HG02938 (cell line): Measurements from ENCODE around the gene DOCK3.
"Not testable (repeated sequence)": the region's sequence is repeated elsewhere in the genome, so short reads cannot be mapped to it uniquely, and the experiment has no call there.

Experiments
- ATAC-seq: cut with Tn5 transposase; IDR thresholded peaks from one replicate; pipeline ENCODE4 v1.9.1; 2021; ENCODE audit warnings: mild to moderate bottlenecking, moderate library complexity; ENCODE audit not compliant: unreplicated experiment

The DOCK3 gene

DNA sequence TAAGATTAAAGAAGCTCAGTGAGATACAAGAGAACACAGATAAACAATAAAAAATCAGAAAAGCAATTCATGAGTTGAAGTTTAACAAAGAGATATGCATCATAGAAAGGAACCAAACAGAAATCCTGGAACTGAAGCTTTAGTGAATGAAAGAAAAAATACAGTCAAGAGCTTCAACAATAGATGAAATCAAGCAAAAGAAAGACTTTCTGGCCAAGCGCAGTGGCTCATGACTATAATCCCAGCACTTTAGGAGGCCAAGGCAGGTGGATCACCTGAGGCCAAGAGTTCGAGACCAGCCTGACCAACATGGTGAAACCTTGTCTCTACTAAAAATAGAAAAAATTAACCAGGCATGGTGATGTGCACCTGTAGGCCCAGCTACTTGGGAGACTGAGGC is 408.8 kb downstream of the DOCK3 start:
- ATAC-seq, result no peak

DNA sequence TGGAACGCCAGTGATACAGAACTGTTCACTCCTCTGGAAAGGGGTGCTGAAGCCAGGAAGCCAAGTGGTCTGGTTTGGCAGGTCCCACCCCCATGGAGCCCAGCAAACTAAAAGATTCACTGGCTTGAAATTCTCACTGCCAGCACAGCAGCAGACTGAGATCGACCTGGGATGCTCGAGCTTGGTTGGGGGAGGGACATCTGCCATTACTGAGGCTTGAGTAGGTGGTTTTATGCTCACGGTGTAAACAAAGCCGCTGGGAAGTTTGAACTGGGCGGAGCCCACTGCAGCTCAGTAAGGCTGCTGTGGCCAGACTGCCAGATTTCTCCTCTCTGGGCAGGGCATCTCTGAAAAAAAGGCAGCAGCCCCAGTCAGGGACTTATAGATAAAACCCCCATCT is 417.4 kb downstream of the DOCK3 start:
- ATAC-seq, result not testable (repeated sequence)

- not testable (repeated sequence) for ATAC-seq
Observed at GRCh38 chr3:51094838-51095237, 420.1 kb downstream of the DOCK3 start.

GRCh38 chr3:51099794-51100535 is 425.2 kb downstream of the DOCK3 start:
- no peak for ATAC-seq

GRCh38 chr3:51100536-51100851 is 425.8 kb downstream of the DOCK3 start:
- ATAC-seq, result no peak

- ATAC-seq, result no peak
Observed at GRCh38 chr3:51102396-51102795, 427.7 kb downstream of the DOCK3 start.

- no peak for ATAC-seq
Observed at GRCh38 chr3:51106242-51106876, 431.6 kb downstream of the DOCK3 start.

DNA sequence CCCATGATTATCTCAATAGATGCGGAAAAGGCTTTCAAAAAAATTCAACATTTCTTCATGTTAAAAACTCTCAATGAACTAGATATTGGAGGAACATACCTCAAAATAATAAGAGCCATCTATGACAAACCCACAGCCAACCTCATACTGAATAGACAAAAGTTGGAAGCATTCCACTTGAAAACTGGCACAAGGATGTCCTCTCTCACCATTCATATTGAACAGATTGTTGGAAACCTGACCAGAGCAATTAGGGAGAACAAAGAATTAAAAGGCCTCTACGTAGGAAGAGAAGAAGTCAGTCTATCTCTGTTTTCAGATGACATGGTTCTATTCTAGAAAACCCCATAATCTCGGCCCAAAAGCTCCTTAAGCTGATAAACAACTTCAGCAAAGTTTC is 435.9 kb downstream of the DOCK3 start:
- no peak for ATAC-seq

DNA sequence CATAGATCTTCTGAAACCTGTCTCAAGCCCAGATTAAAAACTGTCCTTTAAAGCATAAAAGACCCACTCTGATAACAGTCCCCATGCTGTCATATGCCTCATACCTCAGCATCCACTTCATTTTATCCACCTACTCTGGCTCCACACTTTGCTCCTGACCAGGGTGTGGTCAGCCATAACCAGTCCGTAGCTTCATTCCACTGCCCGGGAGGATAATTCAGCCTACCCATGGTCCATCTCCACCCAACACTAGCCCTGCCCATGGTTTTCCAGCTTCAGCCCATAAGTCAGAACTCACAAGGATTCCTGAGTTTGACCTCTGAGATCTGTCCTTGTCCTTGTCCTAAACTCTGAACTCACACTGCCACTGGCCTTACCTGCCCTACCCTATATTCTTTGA is 448.2 kb downstream of the DOCK3 start:
- no peak for ATAC-seq

- ATAC-seq, result no peak
Observed at GRCh38 chr3:51123531-51123930, 448.8 kb downstream of the DOCK3 start.

GRCh38 chr3:51131607-51132006 is 456.9 kb downstream of the DOCK3 start:
- not testable (repeated sequence) for ATAC-seq

GRCh38 chr3:51137715-51138114 is 463.0 kb downstream of the DOCK3 start:
- ATAC-seq, result no peak

DNA sequence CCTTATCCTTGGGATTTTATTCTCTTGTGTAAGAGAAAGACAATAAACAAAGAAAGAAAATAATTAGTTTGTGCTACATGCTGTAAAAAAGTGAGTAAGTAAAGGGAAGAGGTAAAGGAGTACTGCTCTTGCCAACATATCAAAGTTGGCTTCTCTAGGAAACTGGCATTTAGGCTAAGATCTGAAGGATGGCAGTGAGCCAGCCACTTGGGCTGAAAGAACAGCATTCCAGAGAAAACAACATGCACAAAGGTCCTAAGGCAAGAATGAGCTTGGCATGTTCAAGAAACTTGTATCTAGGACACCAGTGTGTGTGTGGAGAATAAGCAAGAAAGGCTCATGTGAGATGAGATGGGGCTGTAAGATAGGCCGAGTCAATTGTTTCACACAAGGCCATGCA is 464.9 kb downstream of the DOCK3 start:
- no peak for ATAC-seq

DNA sequence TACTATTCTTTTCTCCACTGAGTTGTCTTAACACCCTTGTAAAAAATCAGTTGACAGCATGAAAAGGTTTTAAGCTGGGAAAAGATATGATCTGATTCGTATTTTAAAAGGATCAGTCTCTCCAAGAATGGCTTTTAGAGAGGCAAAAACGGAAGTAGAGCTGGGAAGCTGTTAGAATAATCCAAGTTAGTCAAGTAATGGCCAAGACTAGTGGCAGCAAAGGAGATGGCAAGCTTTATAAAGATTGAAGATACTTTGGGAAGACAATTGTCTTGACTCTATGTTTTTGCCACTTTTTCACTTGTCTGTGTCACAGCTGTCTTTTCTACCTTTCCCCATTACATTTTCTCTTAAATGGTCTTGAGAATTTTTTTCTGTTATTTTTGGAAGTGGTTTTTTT is 466.8 kb downstream of the DOCK3 start:
- ATAC-seq, result no peak

- no peak for ATAC-seq
Observed at GRCh38 chr3:51145811-51146585, 471.3 kb downstream of the DOCK3 start.

DNA sequence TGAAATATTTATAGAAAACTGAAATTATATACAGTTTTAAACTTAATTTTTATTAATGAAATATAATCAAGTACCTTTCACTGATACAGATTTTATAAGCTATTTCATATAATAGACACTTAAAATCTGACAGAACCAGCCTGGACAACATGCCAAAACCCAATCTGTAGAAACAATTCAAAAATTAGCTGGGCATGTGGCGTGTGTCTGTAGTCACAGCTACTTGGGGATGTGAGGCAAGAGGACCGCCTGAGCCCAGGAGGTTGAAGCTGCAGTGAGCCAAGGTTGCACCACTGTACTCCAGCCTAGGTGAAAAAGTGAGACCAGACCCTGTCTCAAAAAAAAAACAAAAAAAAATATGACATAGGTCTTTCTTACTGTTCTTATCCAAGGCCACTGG is 472.1 kb downstream of the DOCK3 start:
- ATAC-seq, result no peak

GRCh38 chr3:51156147-51156546 is 481.4 kb downstream of the DOCK3 start:
- ATAC-seq, result no peak

- no peak for ATAC-seq
Observed at GRCh38 chr3:51163051-51163450, 488.3 kb downstream of the DOCK3 start.

DNA sequence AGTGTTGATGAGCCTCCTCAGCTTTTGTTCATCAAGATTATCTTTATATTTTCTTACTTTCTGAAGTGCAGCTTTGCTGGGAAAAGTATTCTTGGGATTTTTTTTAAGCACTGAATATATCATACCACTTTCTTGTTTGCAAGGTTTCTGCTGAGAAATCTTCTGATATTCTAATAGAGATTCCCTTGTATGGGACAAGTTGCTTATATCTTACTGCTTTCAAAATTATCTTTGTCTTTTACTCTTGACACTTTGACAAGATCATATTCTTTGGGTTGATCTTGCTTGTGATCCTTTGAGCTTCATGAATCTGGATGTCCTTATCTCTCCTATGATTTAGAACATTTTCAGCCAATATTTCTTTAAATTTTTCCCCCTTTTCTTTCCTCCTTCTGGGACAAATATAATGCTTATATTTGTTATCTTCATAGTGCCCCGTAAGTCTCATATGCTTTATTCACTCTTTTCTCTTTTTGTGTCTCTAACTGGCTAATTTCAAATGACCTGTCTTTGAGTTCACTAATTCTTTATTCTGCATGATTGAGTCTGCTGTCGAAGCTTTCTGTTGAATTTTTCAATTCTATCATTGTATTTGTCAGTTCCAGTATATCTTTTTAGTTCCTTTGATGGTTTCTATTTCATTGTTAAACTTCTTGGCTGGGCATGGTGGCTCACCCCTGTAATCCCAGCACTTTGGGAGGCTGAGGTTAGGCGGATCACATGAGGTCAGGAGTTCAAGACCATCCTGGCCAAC is 499.0 kb downstream of the DOCK3 start:
- ATAC-seq, result no peak

GRCh38 chr3:51176923-51177322 is 502.2 kb downstream of the DOCK3 start:
- ATAC-seq, result no peak

GRCh38 chr3:51186446-51186845 is 511.7 kb downstream of the DOCK3 start:
- ATAC-seq, result not testable (repeated sequence)
